Measurements from ENCODE around the gene ADGRF1.
"Not testable (repeated sequence)": the region's sequence is repeated elsewhere in the genome, so short reads cannot be mapped to it uniquely, and the experiment has no call there.

The ADGRF1 gene

DNA sequence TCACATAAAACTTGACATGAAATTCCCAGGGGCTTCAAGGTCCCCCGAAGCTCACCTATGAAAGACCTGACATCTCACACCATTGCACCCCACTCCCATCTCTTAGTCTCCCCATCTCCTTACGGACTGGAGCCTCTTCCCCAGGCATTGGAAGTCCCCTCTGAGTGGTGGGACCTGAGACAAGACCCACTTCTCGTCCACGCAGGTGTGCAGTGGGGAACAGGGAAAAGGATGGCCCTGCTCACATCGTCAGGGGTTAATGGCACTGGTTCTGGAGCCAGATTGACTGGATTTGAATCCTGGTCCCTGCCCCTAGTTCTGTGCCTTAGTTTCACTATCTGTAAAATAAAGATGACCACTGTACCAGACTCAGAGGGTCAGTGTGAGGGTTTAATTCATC, 15.5 kb downstream of the ADGRF1 start:
- in situ Hi-C loops (cut with HindIII; ENCODE audit: low sequenced_read_pairs), result no loop called here

DNA sequence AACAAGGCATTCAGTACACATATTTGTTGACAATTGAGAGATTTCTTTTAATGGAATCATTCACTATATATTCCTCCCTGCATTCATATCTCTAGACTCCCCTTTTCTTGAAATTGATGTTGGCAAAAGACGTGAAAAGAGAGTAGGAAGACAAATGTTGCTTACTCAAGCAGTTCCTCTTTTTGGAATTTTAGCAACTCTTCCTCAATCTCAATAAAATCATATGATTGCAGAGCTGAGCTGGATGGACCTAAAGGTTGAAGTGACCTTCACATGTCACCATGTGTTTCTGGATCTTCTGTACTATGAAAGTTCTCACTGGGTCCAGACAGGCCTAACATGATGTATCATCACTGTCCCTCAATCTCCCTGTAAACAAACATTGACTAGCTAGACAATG, 18.6 kb downstream of the ADGRF1 start:
- in situ Hi-C loops (cut with HindIII; ENCODE audit: low sequenced_read_pairs), result no loop called here

DNA sequence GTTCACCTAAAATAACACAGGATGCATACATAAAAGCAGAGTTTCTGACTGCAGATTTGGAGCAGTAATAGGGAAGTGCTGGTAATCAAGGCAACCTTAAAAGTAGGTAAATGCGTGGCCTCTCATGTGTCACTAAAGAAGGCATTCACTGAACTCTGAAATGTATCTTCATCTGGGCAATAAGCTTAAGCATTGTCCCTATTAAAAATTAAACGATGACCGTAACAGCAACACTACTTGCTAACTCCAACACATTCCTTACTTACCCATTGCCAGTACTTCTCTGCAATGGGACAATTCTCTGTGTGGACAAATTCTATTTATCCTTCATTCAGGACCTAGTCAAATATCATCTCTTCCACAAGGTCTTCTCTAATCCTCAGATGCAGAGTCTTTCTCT, 19.9 kb downstream of the ADGRF1 start:
- in situ Hi-C loops (cut with HindIII; ENCODE audit: low sequenced_read_pairs), result no loop called here

DNA sequence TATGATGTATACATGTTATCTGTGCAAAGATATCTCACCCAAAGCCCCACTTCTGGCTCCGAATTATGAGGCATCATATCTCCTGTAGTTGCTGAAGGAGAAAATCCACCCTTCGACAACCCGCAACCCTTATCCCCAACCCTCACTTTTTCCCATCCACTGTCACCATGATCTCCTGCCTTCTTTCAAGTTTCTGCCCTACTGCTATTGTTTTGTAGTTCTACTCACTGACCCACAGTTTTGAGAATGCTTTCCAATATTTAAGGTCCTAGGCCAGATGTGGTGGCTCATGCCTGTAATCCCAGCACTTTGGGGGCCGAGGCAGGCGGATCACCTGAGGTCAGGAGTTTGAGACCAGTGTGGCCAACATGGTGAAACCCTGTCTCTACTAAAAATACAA, 22.2 kb downstream of the ADGRF1 start:
- in situ Hi-C loops (cut with HindIII; ENCODE audit: low sequenced_read_pairs), result no loop called here

DNA sequence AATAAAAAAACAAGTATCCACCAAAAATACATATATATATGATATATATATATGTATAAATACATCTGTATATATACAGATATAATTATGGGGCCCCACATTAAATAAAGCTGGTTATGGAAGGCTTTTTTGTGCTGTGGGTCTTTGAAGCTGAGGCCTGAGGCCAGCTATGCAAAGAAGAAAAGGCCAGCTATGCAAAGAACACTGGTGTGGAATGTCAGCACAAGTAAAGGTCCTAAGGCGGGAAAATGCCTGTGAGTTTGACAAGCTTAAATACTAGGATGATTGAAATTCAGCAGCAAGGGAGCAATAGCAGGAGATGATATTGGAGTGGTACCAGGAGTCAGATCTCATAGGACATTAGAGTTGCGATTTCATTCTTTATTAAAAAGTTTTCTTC, 25.2 kb downstream of the ADGRF1 start:
- in situ Hi-C loops (cut with HindIII; ENCODE audit: low sequenced_read_pairs), result no loop called here

DNA sequence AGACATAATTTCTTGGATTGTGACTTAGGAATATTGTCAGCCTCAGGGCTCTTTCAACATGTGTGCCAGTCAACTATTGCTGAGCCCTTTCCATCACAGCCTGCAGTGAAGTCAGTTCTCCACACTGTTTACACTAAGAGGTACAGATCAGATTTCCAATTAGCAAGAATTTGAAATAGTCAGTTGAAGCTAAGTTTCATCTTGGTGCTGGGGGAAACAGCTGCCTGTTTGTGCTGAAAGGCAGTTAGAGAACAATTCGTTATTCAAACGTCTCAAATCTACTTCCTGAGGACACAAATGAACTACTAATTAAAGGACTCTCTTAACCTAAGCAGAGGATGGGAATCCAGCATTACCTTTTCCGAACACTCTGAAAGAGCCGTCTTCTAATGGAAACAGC, 25.9 kb downstream of the ADGRF1 start:
- in situ Hi-C loops (cut with HindIII; ENCODE audit: low sequenced_read_pairs), result no loop called here

DNA sequence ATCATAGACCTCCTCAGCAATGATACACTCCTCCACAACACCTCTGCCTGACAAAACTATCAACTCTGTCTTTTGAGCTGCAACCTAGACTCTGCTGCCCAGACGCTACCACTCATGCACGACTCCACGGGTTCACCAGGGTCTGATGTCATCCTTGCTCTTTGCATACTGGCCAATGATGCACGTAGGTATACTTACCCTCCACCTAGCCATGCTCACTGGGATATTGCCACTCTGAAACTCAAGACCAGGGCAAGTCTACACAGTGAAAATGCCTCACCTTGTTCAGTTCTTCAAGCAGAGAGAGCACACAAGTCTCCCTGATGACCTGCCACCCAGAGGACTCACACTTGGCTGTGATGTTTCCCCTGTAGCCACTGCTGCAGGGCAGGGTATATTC, 27.7 kb downstream of the ADGRF1 start:
- in situ Hi-C loops (cut with HindIII; ENCODE audit: low sequenced_read_pairs), result no loop called here

DNA sequence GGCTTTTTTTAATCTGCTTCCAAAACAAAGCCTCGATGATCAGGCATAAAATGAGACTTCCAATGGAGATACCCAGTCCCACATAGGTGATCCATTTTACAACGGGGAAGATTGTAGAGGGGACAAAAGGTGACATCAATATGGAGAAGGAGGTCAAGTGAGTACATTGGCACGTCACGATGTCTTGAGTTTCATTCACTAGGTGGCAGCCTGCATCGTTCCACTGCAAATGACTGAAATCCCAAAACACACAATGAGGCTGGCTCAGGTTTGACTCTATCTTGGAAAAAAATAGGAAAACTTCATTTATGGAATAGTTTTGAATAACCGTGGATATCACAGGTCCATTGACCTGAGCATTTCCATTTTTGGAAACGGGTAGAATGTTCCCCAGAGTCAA, 32.5 kb downstream of the ADGRF1 start:
- in situ Hi-C loops (cut with HindIII; ENCODE audit: low sequenced_read_pairs), result no loop called here

DNA sequence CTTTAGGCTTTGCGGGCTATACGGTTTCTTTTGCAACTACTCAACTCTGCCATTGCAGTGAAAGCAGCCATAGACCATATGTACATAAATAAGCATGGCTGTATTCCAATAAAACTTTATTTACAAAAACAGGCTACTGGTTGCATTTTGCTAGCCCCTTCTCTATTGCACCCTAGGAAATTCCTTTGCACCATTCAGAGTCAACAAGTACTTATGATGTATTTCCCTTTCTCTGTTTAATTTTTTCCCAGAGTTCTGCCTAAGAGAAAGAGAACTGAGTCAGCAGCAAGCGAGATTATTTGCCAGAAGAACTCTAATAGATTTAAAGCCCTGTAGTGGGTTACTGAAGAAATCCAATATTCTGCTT, 33.8 kb downstream of the ADGRF1 start:
- in situ Hi-C loops (cut with HindIII; ENCODE audit: low sequenced_read_pairs), result no loop called here

DNA sequence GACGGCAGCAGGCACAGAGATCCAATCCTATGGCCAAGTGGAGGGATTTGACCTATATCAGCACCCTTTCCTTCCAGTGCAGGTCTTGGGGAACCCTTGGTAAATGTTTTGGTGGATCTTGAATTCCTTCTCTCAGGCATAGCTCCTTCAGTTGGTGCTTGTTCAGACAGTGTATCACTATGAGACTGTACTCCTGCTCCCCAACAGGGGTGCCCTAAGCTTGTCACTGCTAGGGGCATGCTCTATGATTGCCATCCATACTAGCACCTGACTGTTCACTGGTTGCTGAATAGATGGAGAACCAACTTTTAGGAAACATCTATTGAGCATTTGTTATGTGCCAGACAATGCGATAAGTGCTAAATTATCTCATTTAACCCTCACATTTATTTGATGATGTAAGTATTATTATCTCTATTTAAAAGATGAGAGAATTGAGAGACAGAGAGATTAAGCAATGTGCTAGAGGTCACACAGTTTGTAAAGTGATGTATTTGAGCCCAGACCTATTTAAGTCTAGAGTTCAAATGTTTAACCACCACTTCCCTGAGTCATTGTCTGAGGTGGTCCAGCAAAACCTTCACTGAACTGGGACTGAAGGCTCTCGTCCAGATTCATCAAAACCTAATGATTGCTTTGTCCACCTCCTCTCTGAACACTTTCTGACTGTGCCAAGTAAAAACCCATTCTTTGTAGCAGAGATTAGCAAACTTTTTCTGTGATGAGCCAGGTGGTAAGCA, 34.3 kb downstream of the ADGRF1 start:
- in situ Hi-C loops (cut with HindIII; ENCODE audit: low sequenced_read_pairs), result no loop called here

DNA sequence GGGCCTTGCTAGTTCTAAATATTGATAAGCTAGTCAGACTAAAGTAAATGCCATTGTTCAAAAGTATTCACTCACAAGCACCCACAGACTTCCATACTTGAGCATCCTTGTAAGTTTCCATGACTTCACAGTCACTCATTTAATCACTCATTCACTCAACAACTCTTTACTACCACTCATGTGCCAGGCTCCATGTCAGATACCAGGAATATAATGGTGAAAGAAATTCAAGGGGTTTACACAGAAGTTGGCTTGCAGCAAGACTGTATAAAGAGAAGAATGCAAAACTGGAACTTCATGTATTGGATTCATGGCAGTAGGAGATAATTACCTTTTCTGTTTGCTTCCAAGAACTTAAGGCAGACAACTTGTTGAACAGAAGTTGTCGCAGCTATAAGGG, 36.6 kb downstream of the ADGRF1 start:
- in situ Hi-C loops (cut with HindIII; ENCODE audit: low sequenced_read_pairs), result no loop called here

DNA sequence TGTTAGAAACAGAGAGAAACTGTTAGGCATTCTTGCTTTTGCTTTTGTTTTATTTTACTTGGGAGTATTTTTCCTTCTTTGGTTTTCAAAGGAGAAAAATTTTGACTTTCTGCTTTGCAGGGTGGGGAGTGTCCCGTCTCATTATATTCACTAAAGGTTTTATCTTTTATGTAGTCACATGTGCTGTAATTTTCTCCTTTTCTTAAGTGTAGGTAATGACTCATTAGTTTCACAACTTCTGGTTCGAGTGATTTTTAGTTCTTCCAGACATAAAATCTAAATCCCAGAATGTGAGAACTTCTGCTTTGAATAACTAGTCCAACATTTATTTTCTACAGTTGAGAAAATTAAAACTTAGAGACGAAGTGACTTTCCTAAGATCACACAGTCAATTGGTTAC, 37.7 kb downstream of the ADGRF1 start:
- in situ Hi-C loops (cut with HindIII; ENCODE audit: low sequenced_read_pairs), result no loop called here

DNA sequence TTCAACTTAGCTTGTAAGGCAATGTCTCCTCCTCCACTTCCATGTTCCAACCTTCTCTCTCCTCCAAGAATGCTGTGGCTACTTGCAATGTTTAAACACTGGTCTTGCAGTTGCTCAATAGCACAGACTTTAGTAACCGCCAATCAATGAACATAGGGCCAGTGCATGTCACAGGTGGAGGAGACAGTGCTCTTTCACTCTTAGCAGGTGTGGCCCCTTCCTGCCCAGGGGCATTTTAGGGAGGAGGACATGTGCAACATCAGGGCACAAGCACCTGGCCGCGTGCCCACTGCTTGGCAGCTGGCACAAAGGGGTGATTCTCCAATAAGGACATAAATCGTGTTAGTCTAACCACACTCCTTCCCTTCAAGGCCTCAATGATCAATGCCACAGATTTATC, 41.3 kb downstream of the ADGRF1 start:
- in situ Hi-C loops (cut with HindIII; ENCODE audit: low sequenced_read_pairs), result no loop called here

DNA sequence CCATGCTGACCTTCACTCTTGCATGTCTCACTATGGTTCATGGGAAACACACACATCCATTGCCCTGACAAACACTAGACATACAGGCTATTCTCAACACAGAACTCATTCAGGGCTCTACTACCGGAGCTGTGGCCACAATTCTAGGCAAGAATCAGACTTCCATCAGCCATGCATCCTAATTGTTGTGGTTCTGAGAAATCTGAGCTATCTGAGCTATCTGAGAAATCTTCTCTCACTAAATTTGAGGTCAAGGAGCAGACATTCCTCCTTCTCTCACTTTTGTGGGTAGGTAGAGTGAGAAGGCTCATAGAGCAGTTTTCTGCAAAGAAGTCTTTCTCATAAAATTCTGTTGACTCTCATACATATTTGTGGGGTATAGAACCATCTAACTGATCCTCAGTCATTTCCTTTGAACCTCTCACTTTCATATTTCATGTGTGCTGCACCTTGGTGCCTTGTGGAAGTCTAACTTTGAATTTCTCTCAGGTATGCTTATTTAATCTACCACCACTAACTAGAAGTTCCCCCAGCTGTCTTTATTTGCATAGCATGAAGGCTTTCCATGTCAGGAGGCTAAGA, 43.6 kb downstream of the ADGRF1 start:
- in situ Hi-C loops (cut with HindIII; ENCODE audit: low sequenced_read_pairs), result no loop called here

DNA sequence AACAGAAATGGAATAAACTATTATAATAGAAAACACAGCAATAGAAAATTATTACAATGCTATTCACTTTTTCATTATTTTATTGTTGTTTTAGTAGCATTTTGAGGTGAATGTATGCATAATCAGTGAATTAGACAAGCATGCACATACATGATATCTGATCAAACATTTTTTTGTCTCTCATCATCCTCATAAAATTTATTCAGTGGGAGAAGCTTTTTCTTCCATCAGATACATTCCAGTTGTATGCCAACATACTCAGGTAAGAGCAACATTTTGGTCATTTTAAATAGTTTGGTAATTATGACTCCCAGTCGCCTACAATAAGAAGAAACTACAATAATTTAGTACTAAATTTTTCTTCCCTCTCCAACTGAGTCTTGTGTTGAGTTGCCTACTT, 44.5 kb downstream of the ADGRF1 start:
- in situ Hi-C loops (cut with HindIII; ENCODE audit: low sequenced_read_pairs), result no loop called here

DNA sequence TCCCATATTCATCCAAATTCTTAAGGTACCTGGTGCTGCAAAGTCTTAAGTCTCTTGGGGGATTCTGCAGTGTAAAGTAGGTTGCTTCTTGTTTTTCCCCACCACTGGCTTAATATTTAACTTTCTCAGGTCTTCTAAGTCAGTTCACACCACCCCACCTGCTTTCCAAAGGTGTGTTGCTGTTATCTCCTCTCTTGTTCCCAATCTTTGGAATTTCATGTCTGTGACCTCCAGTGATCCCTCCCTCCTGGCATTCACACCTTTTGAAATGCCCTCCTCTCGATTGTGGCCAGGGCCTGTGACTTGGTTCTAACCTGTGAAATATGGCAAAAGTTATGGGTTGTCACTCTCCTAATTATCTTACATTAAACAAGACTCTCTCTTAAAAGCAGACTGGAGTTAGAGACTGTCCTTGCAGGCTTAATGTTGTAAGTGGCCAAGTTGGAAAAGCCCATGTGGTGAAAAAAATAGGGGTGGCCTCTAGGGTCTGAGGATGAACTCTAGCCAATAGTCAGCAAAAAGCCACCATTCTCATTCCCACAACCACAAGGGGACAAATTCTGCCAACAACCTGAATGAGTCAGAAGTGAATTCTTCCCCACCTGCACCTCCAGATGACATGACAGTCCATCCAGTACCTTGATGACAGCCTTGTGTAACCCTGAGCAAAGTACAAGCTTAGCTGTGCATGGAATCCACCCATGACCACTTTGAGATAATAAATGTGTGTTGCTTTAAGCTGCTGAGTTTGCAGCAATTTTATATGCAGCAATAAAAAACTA, 45.1 kb downstream of the ADGRF1 start:
- in situ Hi-C loops (cut with HindIII; ENCODE audit: low sequenced_read_pairs), result no loop called here

DNA sequence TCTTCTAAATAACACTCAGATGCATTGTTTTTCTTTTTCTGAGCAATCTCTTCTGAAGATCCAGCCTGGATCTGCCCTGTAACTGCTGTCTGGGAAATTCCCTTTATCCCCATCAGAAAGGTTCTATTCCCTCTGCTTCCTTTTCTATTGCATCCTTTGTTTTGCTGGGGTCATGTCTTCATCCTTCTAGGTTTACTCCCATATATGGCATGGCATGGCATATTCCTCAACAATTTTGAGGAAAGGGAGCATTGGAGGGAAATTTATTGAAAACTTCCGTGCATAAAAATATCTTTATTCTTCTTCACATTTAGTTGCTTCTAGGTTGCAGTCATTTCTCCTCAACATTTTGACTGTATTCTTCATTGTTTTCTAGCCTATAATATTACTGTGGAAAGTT, 47.2 kb downstream of the ADGRF1 start:
- in situ Hi-C loops (cut with HindIII; ENCODE audit: low sequenced_read_pairs), result no loop called here

DNA sequence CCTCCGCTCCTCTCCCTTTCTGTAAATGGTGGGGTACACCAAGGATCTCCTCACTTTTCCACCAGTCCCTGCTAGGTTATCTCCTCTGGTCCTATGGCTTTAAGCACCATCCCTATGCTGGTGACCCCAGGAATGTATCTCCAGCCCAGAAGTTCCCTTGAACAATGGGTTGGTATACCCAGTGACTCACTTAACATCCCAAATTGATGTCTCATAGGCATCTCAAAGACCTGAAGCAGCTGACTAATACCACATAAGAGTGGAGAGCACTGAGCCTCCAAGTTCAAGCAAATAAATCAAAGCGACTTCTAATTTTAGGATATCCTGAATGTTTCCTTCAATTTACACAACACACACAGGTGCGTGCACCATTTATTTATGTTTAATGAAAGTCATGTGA, 48.3 kb downstream of the ADGRF1 start:
- in situ Hi-C loops (cut with HindIII; ENCODE audit: low sequenced_read_pairs), result no loop called here

DNA sequence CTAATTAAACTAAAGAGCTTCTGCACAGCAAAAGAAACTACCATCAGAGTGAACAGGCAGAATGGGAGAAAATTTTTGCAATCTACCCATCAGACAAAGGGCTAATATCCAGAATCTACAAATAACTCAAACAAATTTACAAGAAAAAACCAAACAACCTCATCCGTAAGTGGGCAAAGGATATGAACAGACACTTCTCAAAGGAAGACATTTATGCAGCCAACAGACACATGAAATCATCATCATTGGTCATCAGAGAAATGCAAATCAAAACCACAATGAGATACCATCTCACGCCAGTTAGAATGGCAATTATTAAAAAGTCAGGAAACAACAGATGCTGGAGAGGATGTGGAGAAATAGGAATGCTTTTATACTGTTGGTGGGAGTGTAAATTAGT, 49.7 kb downstream of the ADGRF1 start:
- in situ Hi-C loops (cut with HindIII; ENCODE audit: low sequenced_read_pairs), result not testable (repeated sequence)

DNA sequence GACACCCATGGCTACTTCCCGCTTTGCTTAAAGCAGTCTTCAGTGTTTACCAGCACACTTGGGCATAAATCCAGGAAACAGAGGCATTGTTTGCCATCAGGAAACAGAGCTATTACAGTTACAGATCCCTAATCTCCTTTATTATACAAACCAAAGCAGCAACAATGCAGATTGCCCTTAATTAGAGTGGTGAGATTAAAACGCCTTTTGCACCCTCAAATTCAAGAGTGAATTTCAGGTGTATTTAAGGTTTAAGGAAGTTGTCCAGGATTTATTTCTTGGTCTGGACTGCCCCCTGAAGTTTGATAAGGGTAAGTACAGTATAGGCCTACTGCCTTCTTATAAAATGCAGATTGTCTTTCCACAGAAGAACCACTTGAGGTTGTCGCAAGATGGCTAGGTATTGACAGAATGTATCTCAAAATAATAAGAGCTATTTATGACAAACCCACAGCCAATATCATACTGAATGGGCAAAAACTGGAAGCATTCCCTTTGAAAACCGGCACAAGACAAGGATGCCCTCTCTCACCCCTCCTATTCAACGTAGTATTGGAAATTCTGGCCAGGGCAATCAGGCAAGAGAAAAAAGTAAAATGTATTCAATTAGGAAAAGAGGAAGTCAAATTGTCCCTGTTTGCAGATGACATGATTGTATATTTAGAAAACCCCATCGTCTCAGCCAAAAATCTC, 51.2 kb downstream of the ADGRF1 start:
- in situ Hi-C loops (cut with HindIII; ENCODE audit: low sequenced_read_pairs), result not testable (repeated sequence)

DNA sequence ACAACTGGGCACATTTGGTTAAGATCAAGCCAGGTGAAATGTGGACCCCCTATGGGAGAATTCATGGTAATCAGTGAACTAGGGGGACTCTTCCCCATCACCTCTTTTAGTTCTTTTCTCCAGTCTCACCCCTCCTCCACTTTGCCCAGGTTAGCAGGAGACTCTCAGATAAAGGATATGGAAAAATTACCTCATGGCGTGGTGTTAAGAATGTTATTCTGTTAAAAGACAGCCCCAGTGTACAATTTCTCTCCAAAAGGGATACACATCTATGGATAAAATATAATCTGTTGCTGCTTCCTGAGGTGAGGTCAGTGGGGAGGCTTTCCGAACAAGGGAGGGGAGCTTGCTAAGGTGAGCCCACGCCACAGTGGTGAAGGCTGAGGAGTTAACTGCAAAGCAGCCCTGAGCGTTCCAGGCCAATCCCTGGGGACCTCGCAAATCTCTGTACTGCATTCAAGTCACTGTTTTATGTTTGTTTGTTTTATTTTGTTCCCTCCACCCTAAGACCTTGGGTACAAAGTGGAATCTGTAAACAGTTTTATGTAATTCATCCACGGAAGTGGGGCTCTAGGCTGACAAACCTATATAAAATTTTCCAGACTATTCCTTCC, 52.0 kb downstream of the ADGRF1 start:
- in situ Hi-C loops (cut with HindIII; ENCODE audit: low sequenced_read_pairs), result no loop called here

Data from endothelial cell of hepatic sinusoid (primary cell).